Neural cell (in vitro differentiated cells): Measurements from ENCODE around the gene SOX4.

Experiments
- CTCF ChIP-seq: fragments of 450-650 bp; IDR thresholded peaks from 2 replicates; pipeline ENCODE4 v1.5.1; 2014; ENCODE audit warnings: antibody characterized with exemption, mild to moderate bottlenecking, moderate library complexity; ENCODE audit not compliant: poor library complexity, severe bottlenecking
- EP300 ChIP-seq: fragments of 450-650 bp; conservative IDR thresholded peaks from 2 replicates; pipeline ENCODE4 v1.6.1; 2014; ENCODE audit warnings: antibody characterized with exemption, mild to moderate bottlenecking, moderate library complexity; ENCODE audit not compliant: poor library complexity, severe bottlenecking
- MXI1 ChIP-seq: fragments of 450-650 bp; conservative IDR thresholded peaks from 2 replicates; pipeline ENCODE4 v1.6.1; 2014; ENCODE audit warnings: antibody characterized with exemption, mild to moderate bottlenecking; ENCODE audit not compliant: poor library complexity, severe bottlenecking
- POLR2AphosphoS5 ChIP-seq: IDR thresholded peaks from 2 replicates; pipeline ENCODE4 v1.6.1; 2012
- REST ChIP-seq: IDR thresholded peaks from 2 replicates; pipeline ENCODE4 v1.6.1; 2012; ENCODE audit warnings: borderline replicate concordance
- SMC3 ChIP-seq: fragments of 450-650 bp; conservative IDR thresholded peaks from 2 replicates; pipeline ENCODE4 v1.6.1; 2014; ENCODE audit warnings: antibody characterized with exemption, mild to moderate bottlenecking, moderate library complexity; ENCODE audit not compliant: poor library complexity
- TAF1 ChIP-seq: IDR thresholded peaks from 2 replicates; pipeline ENCODE4 v1.6.1; 2012; ENCODE audit warnings: low read depth

DNA sequence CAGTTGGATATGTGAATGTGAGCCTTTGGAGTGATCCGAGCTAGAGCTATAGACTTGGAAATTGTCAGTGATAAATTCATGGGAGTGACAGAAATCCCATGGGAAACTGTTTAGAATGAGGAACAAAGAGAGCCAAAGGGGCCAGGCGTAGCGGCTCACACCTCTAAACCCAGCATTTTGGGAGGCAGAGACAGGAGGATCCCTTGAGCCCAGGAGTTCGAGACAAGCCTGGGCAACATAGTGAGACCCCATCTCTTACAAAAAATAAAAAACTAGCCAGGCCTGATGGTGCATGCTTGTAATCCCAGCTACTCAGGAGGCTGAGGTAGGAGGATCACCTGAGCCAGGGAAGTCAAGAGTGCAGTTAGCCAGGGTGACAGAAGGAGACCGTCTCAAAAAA is 39.3 kb upstream of the SOX4 start:
- TF ChIP-seq CTCF (no peak), EP300 (no peak), SMC3 (no peak), TAF1 (no peak), REST (no peak), MXI1 (no peak), POLR2AphosphoS5 (no peak)
